Small intestine (tissue), 16 donors: ENCODE measurements around the gene THAP8. TPM values are rescaled to one million over a fixed set of nuclear protein-coding genes. Genes with fewer than 3 reads are reported as not detected.

ENCODE experiments used
- DNase-seq, 2 donors: peaks; one replicate each; pipeline versions ENCODE4 v3.0.0 to v3.0.0-alpha.2; 2013
- FAIRE-seq: peaks from 2 replicates; lab custom pipeline; 2012; peaks lifted over from hg19 to GRCh38; lab: Jason Lieb, UNC
- H3K27ac ChIP-seq, 3 donors: one replicate each; pipeline ENCODE4 v1.5.1; 2013; ENCODE audit warnings: low read length in 2 of 3, mild to moderate bottlenecking in 2 of 3, control low read depth in 1 of 3, inconsistent platforms in 1 of 3, low read depth in 1 of 3, moderate library complexity in 1 of 3
- H3K27me3 ChIP-seq, 3 donors: one replicate each; pipeline ENCODE4 v1.6.1; 2013; ENCODE audit warnings: low read length in 3 of 3, inconsistent platforms in 1 of 3; ENCODE audit not compliant: control insufficient read depth in 3 of 3, insufficient read depth in 3 of 3
- H3K36me3 ChIP-seq, 3 donors: one replicate each; pipeline ENCODE4 v1.6.1; 2013; ENCODE audit warnings: low read length in 3 of 3, inconsistent platforms in 1 of 3, low read depth in 1 of 3, mild to moderate bottlenecking in 1 of 3, moderate library complexity in 1 of 3; ENCODE audit not compliant: control insufficient read depth in 3 of 3, insufficient read depth in 2 of 3
- H3K4me1 ChIP-seq, 3 donors: one replicate each; pipeline ENCODE4 v1.6.1; 2013; ENCODE audit warnings: low read length in 2 of 3, inconsistent platforms in 1 of 3, low read depth in 1 of 3, mild to moderate bottlenecking in 1 of 3, moderate library complexity in 1 of 3; ENCODE audit not compliant: control insufficient read depth in 3 of 3, insufficient read depth in 2 of 3
- H3K4me3 ChIP-seq, 3 donors: one replicate each; pipeline ENCODE4 v1.5.1; 2013; ENCODE audit warnings: low read length in 3 of 3, control low read depth in 1 of 3, inconsistent platforms in 1 of 3, low read depth in 1 of 3, mild to moderate bottlenecking in 1 of 3, moderate library complexity in 1 of 3
- H3K9me3 ChIP-seq, 2 donors: one replicate each; pipeline ENCODE4 v1.6.1; 2013; ENCODE audit warnings: low read depth in 1 of 2, low read length in 1 of 2; ENCODE audit not compliant: control insufficient read depth in 2 of 2, insufficient read depth in 1 of 2
- WGBS, 3 donors: extraction: QIAGEN DNeasy Blood & Tissue Kit; methylation state at CpG; one replicate each; pipeline ENCODE4 v1.1.7; 2013; 5-methylcytosine and 5-hydroxymethylcytosine counted together
- long read RNA-seq, 10 donors: transcript quantifications; one replicate each; lab custom pipeline, GENCODE V29; 2026
- polyA plus RNA-seq, 4 donors: library from polyadenylated mRNA; stranded (reverse) in 3 of 4; unstranded in 1 of 4; fragments of 200-250 nt in 3 of 4; fragments of 120-200 nt in 1 of 4; gene quantifications; one replicate each; pipeline versions ENCODE4 v1.2.1 to v1.2.3, GENCODE V29; 2013
- donor health status: healthy with polysubstance abuse.
- donor health status: control.
- donor health status: control.
- donor health status: Bipolar disorder and iron deficiency.
- donor health status: healthy.

Gene THAP8
- polyA plus RNA-seq, result 1 to 10 TPM; 5.3 to 8.9 (median 6.6) TPM
- long read RNA-seq, donor 1, transcript THAP8-201 (4 exons, 1,825 nt), result major isoform, 6 of 14 reads
- long read RNA-seq, donor 1, partial matches to known transcripts, result 6 of 14 reads
- long read RNA-seq, donor 1, other reads (novel, unspliced or antisense), result 0 of 14 reads
- long read RNA-seq, donor 2, result 0 reads
- long read RNA-seq, donor 3, partial matches to known transcripts, result 0 of 4 reads
- long read RNA-seq, donor 3, other reads (novel, unspliced or antisense), result 0 of 4 reads
- long read RNA-seq, donor 4, result 0 reads
- long read RNA-seq, donor 5, partial matches to known transcripts, result 0 of 4 reads
- long read RNA-seq, donor 5, other reads (novel, unspliced or antisense), result 0 of 4 reads
- long read RNA-seq, donor 6, partial matches to known transcripts, result 0 of 1 reads
- long read RNA-seq, donor 6, other reads (novel, unspliced or antisense), result 0 of 1 reads
- long read RNA-seq, donor 7, transcript THAP8-201 (4 exons, 1,825 nt), result major isoform, 5 of 1,219 reads
- long read RNA-seq, donor 7, partial matches to known transcripts, result 1,040 of 1,219 reads
- long read RNA-seq, donor 7, other reads (novel, unspliced or antisense), result 174 of 1,219 reads
- long read RNA-seq, donor 8, result 0 reads
- long read RNA-seq, donor 9, partial matches to known transcripts, result 0 of 2 reads
- long read RNA-seq, donor 9, other reads (novel, unspliced or antisense), result 0 of 2 reads
- long read RNA-seq, donor 10, partial matches to known transcripts, result 0 of 4 reads
- long read RNA-seq, donor 10, other reads (novel, unspliced or antisense), result 0 of 4 reads

DNA sequence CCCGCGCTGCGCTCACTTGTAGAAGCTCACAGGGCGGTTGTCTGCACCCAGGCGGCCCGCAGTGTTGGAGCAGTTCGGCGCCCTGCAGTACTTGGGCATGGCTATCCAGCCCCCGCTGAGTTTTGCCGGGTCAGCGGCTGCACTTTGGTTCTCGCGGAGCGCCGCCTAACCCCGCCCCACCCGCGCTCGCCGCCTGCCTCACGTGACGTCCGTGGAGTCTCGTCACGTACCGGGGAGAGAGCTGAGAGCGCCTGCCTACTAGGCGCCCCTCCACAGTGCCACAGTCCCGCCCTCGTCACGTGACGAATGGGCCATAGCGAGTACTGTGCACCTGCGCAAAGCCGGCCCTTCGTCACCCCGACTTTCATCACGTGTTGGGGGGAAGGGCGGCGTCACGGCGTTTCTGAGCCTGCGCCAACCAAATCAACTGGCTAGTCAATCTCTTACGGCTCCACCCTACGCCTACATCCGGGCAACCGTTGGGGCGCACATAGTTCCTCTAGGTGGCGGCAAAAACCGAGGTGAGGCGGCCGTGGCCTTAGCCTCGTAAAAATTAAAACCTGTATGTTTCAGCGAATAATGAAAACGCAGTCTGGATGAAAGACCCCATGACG lies at the start of gene THAP8:
Gene THAP8, minus strand, starts transcription at position 167 of the 614 bp plus-strand sequence. Its CDS starts 68 bp downstream, at position 99.
- Histone ChIP-seq H3K27me3 (no peaks in the 10 kb centered on the region), H3K27ac (peak within 1 kb of the TSS; percentile 88 to 96 (median 88))
- 0% methylated on average over 40 to 56 of the region's 56 CpGs for WGBS, 3 donors

GRCh38 chr19:36103040-36103626 lies 49.0 kb upstream of the THAP8 start:
- no peak overlapping the region for H3K27ac ChIP-seq
- FAIRE-seq (no peak), DNase-seq (no peak)
- no peaks in the 10 kb centered on the region for H3K27me3 ChIP-seq
- H3K4me1 ChIP-seq, result no peaks in the 10 kb centered on the region
- H3K4me3 ChIP-seq, result no peak overlapping the region
- H3K36me3 ChIP-seq, result peaks cover 0 to 63% (median 4%) of the 10 kb centered on the region in 3 donors
- 93 to 96% (median 94%) methylated on average over 19 to 24 of the region's 24 CpGs for WGBS, 3 donors
- H3K9me3 ChIP-seq, result no peaks in the 10 kb centered on the region

More for the DNA sequence above, at the start of gene THAP8:
- peak; percentile 100 for DNase-seq
- Histone ChIP-seq H3K4me1 (peaks cover 0 to 16% (median 0%) of the 10 kb centered on the region in 3 donors), H3K9me3 (no peaks in the 10 kb centered on the region), H3K4me3 (peak within 1 kb of the TSS; percentile 37 to 80 (median 63)), H3K36me3 (no peaks in the 10 kb centered on the region)
- FAIRE-seq, result no peak

- 91 to 95% (median 94%) methylated on average over 25 to 27 of the region's 27 CpGs for WGBS, 3 donors
- H3K36me3 ChIP-seq, result peaks cover 0 to 58% (median 4%) of the 10 kb centered on the region in 3 donors
- no peaks in the 10 kb centered on the region for H3K4me1 ChIP-seq
- no peak overlapping the region for H3K4me3 ChIP-seq
- no peaks in the 10 kb centered on the region for H3K9me3 ChIP-seq
- DNase-seq, result no peak
- no peak overlapping the region for H3K27ac ChIP-seq
- H3K27me3 ChIP-seq, result no peaks in the 10 kb centered on the region
- FAIRE-seq, result no peak
Observed at GRCh38 chr19:36101550-36102327, 47.7 kb upstream of the THAP8 start.

GRCh38 chr19:36100476-36100875 lies 46.4 kb upstream of the THAP8 start:
- FAIRE-seq (no peak), DNase-seq (no peak)
- Histone ChIP-seq H3K9me3 (no peaks in the 10 kb centered on the region), H3K4me1 (no peaks in the 10 kb centered on the region), H3K36me3 (peaks cover 0 to 48% (median 4%) of the 10 kb centered on the region in 3 donors), H3K4me3 (no peak overlapping the region), H3K27me3 (no peaks in the 10 kb centered on the region), H3K27ac (no peak overlapping the region)
- 84 to 92% (median 85%) methylated on average over 5 of the region's 5 CpGs for WGBS, 3 donors

DNA sequence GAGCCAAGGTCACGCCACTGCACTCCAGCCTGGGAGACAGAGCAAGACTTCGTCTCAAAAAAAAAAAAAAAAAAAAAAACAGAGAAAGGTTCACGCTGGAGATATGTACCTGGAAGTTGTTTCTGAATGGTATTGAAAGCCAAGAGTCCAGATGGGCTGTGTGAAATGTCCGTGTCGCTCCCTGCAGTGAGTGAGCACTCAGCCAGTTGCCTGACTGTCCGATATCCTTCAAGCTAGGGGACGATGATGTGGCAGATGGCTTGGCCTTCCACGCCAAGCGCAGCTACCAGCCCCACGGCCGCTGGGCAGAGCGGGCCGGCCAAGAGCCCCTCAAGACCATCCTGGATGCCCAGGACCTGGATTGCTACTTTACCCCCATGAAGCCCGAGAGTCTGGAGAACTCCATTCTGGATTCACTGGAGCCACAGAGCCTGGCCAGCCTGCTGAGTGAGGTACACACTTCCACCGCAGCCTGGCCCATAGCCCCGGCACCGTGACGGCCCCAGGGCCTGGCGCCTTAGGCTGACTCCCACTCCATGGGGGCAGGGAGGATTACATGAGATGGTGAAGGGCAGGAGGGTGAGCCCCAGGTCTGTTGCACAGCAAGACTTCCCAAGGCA lies 45.2 kb upstream of the THAP8 start:
- Histone ChIP-seq H3K4me1 (no peaks in the 10 kb centered on the region), H3K9me3 (no peaks in the 10 kb centered on the region), H3K27me3 (no peaks in the 10 kb centered on the region), H3K36me3 (peaks cover 0 to 39% (median 4%) of the 10 kb centered on the region in 3 donors), H3K4me3 (no peak overlapping the region), H3K27ac (no peak overlapping the region)
- DNase-seq (no peak), FAIRE-seq (no peak)
- 90 to 95% (median 90%) methylated on average over 18 to 19 of the region's 19 CpGs for WGBS, 3 donors

GRCh38 chr19:36097036-36097435 lies 43.0 kb upstream of the THAP8 start:
- no peaks in the 10 kb centered on the region for H3K27me3 ChIP-seq
- no peaks in the 10 kb centered on the region for H3K4me1 ChIP-seq
- FAIRE-seq (no peak), DNase-seq (no peak)
- no peak overlapping the region for H3K4me3 ChIP-seq
- H3K36me3 ChIP-seq, result peaks cover 0 to 34% (median 2%) of the 10 kb centered on the region in 3 donors
- WGBS, 3 donors, result 93 to 97% (median 95%) methylated on average over 6 of the region's 6 CpGs
- H3K27ac ChIP-seq, result no peak overlapping the region
- no peaks in the 10 kb centered on the region for H3K9me3 ChIP-seq

DNA sequence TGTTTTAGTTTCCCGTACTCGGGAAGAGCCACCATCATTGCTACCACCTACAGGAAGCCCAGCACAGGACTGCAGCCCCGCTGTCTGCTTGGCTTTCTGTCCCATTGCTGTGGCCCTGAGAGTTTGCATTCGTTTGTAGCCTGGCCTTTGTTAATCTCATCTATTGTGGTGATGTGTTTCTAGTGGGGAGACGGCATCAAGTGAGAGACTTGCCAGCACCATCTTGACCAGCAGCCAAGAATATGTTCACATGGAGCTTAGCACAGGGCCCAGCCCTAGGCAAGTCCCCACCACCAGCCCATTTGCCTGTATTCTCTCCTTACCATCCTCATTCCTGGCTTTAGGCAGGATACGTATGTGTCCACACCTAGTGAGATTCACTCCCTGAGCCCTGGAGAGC lies 39.6 kb upstream of the THAP8 start:
- FAIRE-seq, result no peak
- DNase-seq, result no peak
- peaks cover 0 to 35% (median 0%) of the 10 kb centered on the region in 3 donors for H3K36me3 ChIP-seq
- no peak overlapping the region for H3K4me3 ChIP-seq
- no peaks in the 10 kb centered on the region for H3K4me1 ChIP-seq
- no peak overlapping the region for H3K27ac ChIP-seq
- WGBS, 3 donors, result 64 to 91% (median 73%) methylated on average over 6 of the region's 6 CpGs
- H3K9me3 ChIP-seq, result no peaks in the 10 kb centered on the region
- H3K27me3 ChIP-seq, result no peaks in the 10 kb centered on the region
